SU-DHL-6 (cell line): Measurements from ENCODE around the gene FUT1.
"Not testable (repeated sequence)": the region's sequence is repeated elsewhere in the genome, so short reads cannot be mapped to it uniquely, and the experiment has no call there.

ENCODE experiments used
- EZH2phosphoT487 ChIP-seq: fragments of 200-600 bp; sonication (generic), shearing (Covaris generic); conservative IDR thresholded peaks from 2 replicates; pipeline ENCODE4 v1.6.1; 2018; ENCODE audit warnings: mild to moderate bottlenecking, antibody characterized with exemption, low read length, moderate library complexity, mixed read lengths
- TF ChIP-seq, protein P1 (sequence below): fragments of 200-600 bp; sonication (generic); IDR thresholded peaks from one replicate; pipeline ENCODE4 v1.5.1; 2017; ENCODE audit warnings: antibody characterized with exemption, mild to moderate bottlenecking, low read length, moderate library complexity; ENCODE audit not compliant: insufficient read depth, poor library complexity, severe bottlenecking

DNA sequence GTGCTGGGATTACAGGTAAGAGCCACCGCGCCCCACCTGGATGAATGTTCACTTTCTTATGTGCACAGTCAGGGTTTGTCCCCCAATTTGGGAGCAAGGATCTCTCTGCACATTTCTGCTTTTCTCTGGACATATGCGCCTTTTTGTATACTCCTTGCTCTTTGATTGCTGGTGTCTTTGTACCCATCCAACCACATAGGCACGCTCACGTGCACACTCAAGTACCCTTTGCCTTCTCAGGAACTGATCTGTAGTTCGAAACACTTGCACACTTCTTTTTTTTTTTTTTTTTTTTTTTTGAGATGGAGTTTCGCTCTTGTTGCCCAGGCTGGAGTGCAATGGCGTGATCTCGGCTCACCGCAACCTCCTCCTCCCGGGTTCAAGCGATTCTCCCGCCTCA, 34.3 kb downstream of the FUT1 start:
- TF ChIP-seq, protein P1, sequence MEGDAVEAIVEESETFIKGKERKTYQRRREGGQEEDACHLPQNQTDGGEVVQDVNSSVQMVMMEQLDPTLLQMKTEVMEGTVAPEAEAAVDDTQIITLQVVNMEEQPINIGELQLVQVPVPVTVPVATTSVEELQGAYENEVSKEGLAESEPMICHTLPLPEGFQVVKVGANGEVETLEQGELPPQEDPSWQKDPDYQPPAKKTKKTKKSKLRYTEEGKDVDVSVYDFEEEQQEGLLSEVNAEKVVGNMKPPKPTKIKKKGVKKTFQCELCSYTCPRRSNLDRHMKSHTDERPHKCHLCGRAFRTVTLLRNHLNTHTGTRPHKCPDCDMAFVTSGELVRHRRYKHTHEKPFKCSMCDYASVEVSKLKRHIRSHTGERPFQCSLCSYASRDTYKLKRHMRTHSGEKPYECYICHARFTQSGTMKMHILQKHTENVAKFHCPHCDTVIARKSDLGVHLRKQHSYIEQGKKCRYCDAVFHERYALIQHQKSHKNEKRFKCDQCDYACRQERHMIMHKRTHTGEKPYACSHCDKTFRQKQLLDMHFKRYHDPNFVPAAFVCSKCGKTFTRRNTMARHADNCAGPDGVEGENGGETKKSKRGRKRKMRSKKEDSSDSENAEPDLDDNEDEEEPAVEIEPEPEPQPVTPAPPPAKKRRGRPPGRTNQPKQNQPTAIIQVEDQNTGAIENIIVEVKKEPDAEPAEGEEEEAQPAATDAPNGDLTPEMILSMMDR, result not testable (repeated sequence)
- TF ChIP-seq EZH2phosphoT487, result not testable (repeated sequence)
